HepG2 (cell line): ENCODE data around the gene PTPRU. TPM values are rescaled to one million over a fixed set of nuclear protein-coding genes. Genes with fewer than 3 reads are reported as not detected.

Experiments
- ATAC-seq: fragments of 200-7000 bp; cut with Tn5 transposase; 3 replicates; pipeline ENCODE4 v1.9.1; 2020; ENCODE audit warnings: mild to moderate bottlenecking, moderate library complexity
- BruUV-seq: library from RNA; stranded (reverse); fragments of 400-500 nt; replicated peaks from 2 replicates; lab custom pipeline; 2021; lab: Mats Ljungman, UMichigan
- CTCF ChIA-PET: fragments of 300-600 bp; formaldehyde crosslinking; extraction: SDS; loops from one replicate; lab custom pipeline; 2021; ENCODE audit warnings: low total read pairs, inconsistent platforms, low intra/inter-chr PET ratio; lab: Yijun Ruan, JAX
- POLR2A ChIA-PET: fragments of 350-600 bp; sonication (Branson Sonifier 250); formaldehyde crosslinking; loops from one replicate; lab custom pipeline; 2020; ENCODE audit warnings: antibody characterized with exemption, inconsistent platforms; lab: Yijun Ruan, JAX
- DNase-seq: peaks from one replicate; pipeline ENCODE4 v3.0.0-alpha.2; 2015; ENCODE audit warnings: low spot score
- FAIRE-seq: peaks from 3 replicates; lab custom pipeline; 2011; peaks lifted over from hg19 to GRCh38; lab: Jason Lieb, UNC
- H2AFZ ChIP-seq: one replicate; pipeline ENCODE4 v1.6.1; 2011; ENCODE audit warnings: low read length, inconsistent platforms
- H3K27ac ChIP-seq: fragments of 300-600 bp; 3 replicates; pipeline ENCODE4 v1.8.0; 2011; ENCODE audit warnings: mixed run types, mild to moderate bottlenecking, mixed read lengths, low read length, inconsistent platforms; ENCODE audit not compliant: insufficient read depth; ENCODE audit errors: extremely low read length
- H3K27me3 ChIP-seq, 2 experiments: fragments of 200-600 bp in 1 of 2; 2 replicates in 1 of 2; 3 replicates in 1 of 2; pipeline versions ENCODE4 v1.6.0 to v1.8.0; 2011; ENCODE audit warnings: low read length in 2 of 2, mild to moderate bottlenecking in 2 of 2, moderate library complexity in 2 of 2, inconsistent platforms in 1 of 2; ENCODE audit not compliant: insufficient read depth in 2 of 2, control insufficient read depth in 1 of 2
- H3K36me3 ChIP-seq, 2 experiments: fragments of 200-600 bp in 1 of 2; replicated peaks in 1 of 2; 2 replicates in 1 of 2; 3 replicates in 1 of 2; pipeline versions ENCODE4 v1.5.1 to v1.8.0; 2011; ENCODE audit warnings: low read length in 2 of 2, inconsistent platforms in 1 of 2; ENCODE audit not compliant: insufficient read depth in 2 of 2, control insufficient read depth in 1 of 2
- H3K4me1 ChIP-seq: 2 replicates; pipeline ENCODE4 v1.5.1; 2012; ENCODE audit warnings: low read length, inconsistent platforms; ENCODE audit not compliant: insufficient read depth
- H3K4me2 ChIP-seq: 2 replicates; pipeline ENCODE4 v1.6.0; 2011; ENCODE audit warnings: low read depth, low read length, inconsistent platforms
- H3K4me3 ChIP-seq, 3 experiments: fragments of 200-600 bp in 1 of 3; sonication (generic), shearing (Covaris generic) in 1 of 3; replicated peaks in 1 of 3; 2 replicates each; pipeline ENCODE4 v1.5.1; 2011 to 2016; ENCODE audit warnings: low read length in 3 of 3, inconsistent platforms in 2 of 3, low read depth in 2 of 3, mild to moderate bottlenecking in 2 of 3, control low read depth in 1 of 3, mixed read lengths in 1 of 3; ENCODE audit not compliant: insufficient read depth in 1 of 3
- H3K79me2 ChIP-seq: one replicate; pipeline ENCODE4 v1.6.1; 2011; ENCODE audit warnings: low read length, inconsistent platforms; ENCODE audit not compliant: insufficient read depth
- H3K9ac ChIP-seq: 2 replicates; pipeline ENCODE4 v1.6.0; 2011; ENCODE audit warnings: mild to moderate bottlenecking, low read depth, low read length, inconsistent platforms; ENCODE audit not compliant: insufficient read depth
- H3K9me3 ChIP-seq: 2 replicates; pipeline ENCODE4 v1.5.1; 2012; ENCODE audit warnings: mild to moderate bottlenecking, low read length
- H4K20me1 ChIP-seq: 2 replicates; pipeline ENCODE4 v1.6.0; 2011; ENCODE audit warnings: inconsistent platforms, mild to moderate bottlenecking, low read length, moderate library complexity; ENCODE audit not compliant: insufficient read depth
- EHMT2 ChIP-seq: fragments of 200-600 bp; sonication (generic); IDR thresholded peaks from 2 replicates; pipeline ENCODE4 v1.7.0; 2017; ENCODE audit warnings: antibody characterized with exemption, low read depth, low read length, borderline replicate concordance
- GMEB1 ChIP-seq: sonication (generic); formaldehyde crosslinking; IDR thresholded peaks from 2 replicates; pipeline ENCODE4 v1.5.1; 2020; ENCODE audit warnings: missing genetic modification reagents, mild to moderate bottlenecking, borderline replicate concordance
- ISX ChIP-seq: sonication (generic); formaldehyde crosslinking; conservative IDR thresholded peaks from 2 replicates; pipeline ENCODE4 v1.5.0; 2020; ENCODE audit warnings: missing genetic modification reagents
- KAT2B ChIP-seq: fragments of 150-350 bp; IDR thresholded peaks from 2 replicates; pipeline ENCODE4 v1.6.1; 2014; ENCODE audit warnings: low read depth, low read length, borderline replicate concordance
- KDM1A ChIP-seq: IDR thresholded peaks from 2 replicates; pipeline ENCODE4 v1.6.1; 2016; ENCODE audit warnings: missing compliant biosample characterization
- NRL ChIP-seq: sonication (generic); formaldehyde crosslinking; IDR thresholded peaks from 2 replicates; pipeline ENCODE4 v1.5.0; 2020; ENCODE audit warnings: missing genetic modification reagents, mild to moderate bottlenecking, moderate library complexity, borderline replicate concordance
- PAF1 ChIP-seq: IDR thresholded peaks from 2 replicates; pipeline ENCODE4 v1.6.1; 2016; ENCODE audit warnings: missing genetic modification reagents, missing compliant biosample characterization
- RXRA ChIP-seq: sonication (generic); formaldehyde crosslinking; IDR thresholded peaks from 2 replicates; pipeline ENCODE4 v1.5.1; 2020; ENCODE audit warnings: missing genetic modification reagents
- THAP9 ChIP-seq: sonication (generic); formaldehyde crosslinking; IDR thresholded peaks from 2 replicates; pipeline ENCODE4; 2020; ENCODE audit warnings: missing genetic modification reagents, mild to moderate bottlenecking, borderline replicate concordance
- ZFY ChIP-seq: sonication (generic); formaldehyde crosslinking; IDR thresholded peaks from 2 replicates; pipeline ENCODE4 v1.4.0; 2020; ENCODE audit warnings: missing genetic modification reagents
- ZNF136 ChIP-seq: sonication (generic); formaldehyde crosslinking; IDR thresholded peaks from 2 replicates; pipeline ENCODE4 v1.8.1; 2022; ENCODE audit warnings: low read depth, mild to moderate bottlenecking, moderate library complexity, missing genetic modification reagents
- ZNF235 ChIP-seq: sonication (generic); formaldehyde crosslinking; IDR thresholded peaks from 2 replicates; pipeline ENCODE4 v1.8.1; 2023; ENCODE audit warnings: mild to moderate bottlenecking, missing genetic modification reagents, borderline replicate concordance
- ZNF280D ChIP-seq: sonication (generic); formaldehyde crosslinking; IDR thresholded peaks from 2 replicates; pipeline ENCODE4 v1.5.1; 2020; ENCODE audit warnings: mild to moderate bottlenecking, missing genetic modification reagents
- ZNF431 ChIP-seq: sonication (generic); formaldehyde crosslinking; IDR thresholded peaks from 2 replicates; pipeline ENCODE4 v1.9.0; 2022; ENCODE audit warnings: missing genetic modification reagents, low read depth, mild to moderate bottlenecking, borderline replicate concordance
- ZNF567 ChIP-seq: sonication (generic); formaldehyde crosslinking; IDR thresholded peaks from 2 replicates; pipeline ENCODE4 v1.8.1; 2023; ENCODE audit warnings: mild to moderate bottlenecking, missing genetic modification reagents, borderline replicate concordance
- ZNF580 ChIP-seq: IDR thresholded peaks from 2 replicates; pipeline ENCODE4 v1.6.1; 2016; ENCODE audit warnings: low read depth, borderline replicate concordance
- ZNF746 ChIP-seq: sonication (generic); formaldehyde crosslinking; IDR thresholded peaks from 2 replicates; pipeline ENCODE4 v1.8.0; 2022; ENCODE audit warnings: mild to moderate bottlenecking, missing genetic modification reagents
- WGBS: methylation state at CpG from one replicate; pipeline ENCODE4 v1.1.6; 2017; ENCODE audit warnings: low lambda C conversion rate; 5-methylcytosine and 5-hydroxymethylcytosine counted together
- in situ Hi-C: cut with HindIII; loops from 2 replicates; pipeline ENCODE4 v1.10.0; 2017; ENCODE audit warnings: low pct_unique_long_range_greater_than_20kb; ENCODE audit not compliant: extremely low pct_ligation_motif_present
- intact Hi-C: fragments of 100-400 bp; cut with micrococcal nuclease; formaldehyde crosslinking; loops from one replicate; pipeline ENCODE4 v1.10.0; 2022; ENCODE audit not compliant: unreplicated experiment
- polyA plus RNA-seq, 8 experiments: library from polyadenylated mRNA; depleted of rRNA in 3 of 8; stranded (reverse) in 7 of 8; unstranded in 1 of 8; fragments of >200 nt; fragmentation: Illumina TruSeq in 4 of 8; extraction: Trizol in 4 of 8; gene quantifications; 2 replicates each; pipeline versions ENCODE4 v1.2.1 to v1.2.3, GENCODE V29; 2011 to 2016; ENCODE audit warnings: low read depth in 4 of 8, missing spikeins in 1 of 8, mixed read lengths in 1 of 8; ENCODE audit not compliant: insufficient read depth in 1 of 8
- total RNA-seq, 5 experiments: library from RNA; depleted of rRNA; stranded (reverse); fragments of >200 nt; fragmentation: Illumina TruSeq; extraction: Trizol; gene quantifications; 2 replicates each; pipeline ENCODE4 v1.2.3, GENCODE V29; 2016; ENCODE audit warnings: low read depth in 1 of 5

PTPRU gene
- total and polyA plus RNA-seq, 2 of the 13 experiments (the other 11 are each of a cell fraction or from before 2014, with no cell fraction given) = 21.6 to 22.3 TPM

GRCh38 chr1:29362764-29363163 is 126.4 kb downstream of the PTPRU start (continued):
- TF ChIP-seq THAP9 (no peak), ZNF235 (no peak), ZNF280D (no peak), KAT2B (no peak), PAF1 (no peak), ZNF567 (CRISPR knock-in tag) (no peak)
- TF ChIP-seq, all 625 proteins: peak for 0

- ATAC-seq = no peak
- in situ Hi-C loops (no loop called here), intact Hi-C loops (no loop called here)
- POLR2A ChIA-PET = no interaction called here
- H3K4me1 ChIP-seq = 0 out of 2 replicates have a peak, but pooled peaks cover under 1% of the 10 kb centered on the region
- H3K4me3 ChIP-seq = no peak overlapping the region
- no peaks in the 10 kb centered on the region for H4K20me1 ChIP-seq
- no peak overlapping the region for H3K9ac ChIP-seq
- FAIRE-seq = no peak
- no peaks in the 10 kb centered on the region for H3K79me2 ChIP-seq
- BruUV-seq = no TSS peak
- peaks cover 3 to 18% of the 10 kb centered on the region in 2 experiments; a peak in 4 of 5 replicates for H3K27me3 ChIP-seq
- H3K27ac ChIP-seq = no peak overlapping the region
- no peak overlapping the region for H3K4me2 ChIP-seq
- H3K36me3 ChIP-seq = no peaks in the 10 kb centered on the region
- no peak overlapping the region for H2AFZ ChIP-seq
- CTCF ChIA-PET = no interaction called here
- no peak for DNase-seq
- H3K9me3 ChIP-seq = no peaks in the 10 kb centered on the region
- WGBS = 7% methylated on average over 3 of the region's 6 CpGs
- no peak for TF ChIP-seq ZNF580 (CRISPR knock-in tag)
- no peak for TF ChIP-seq NRL (CRISPR knock-in tag)
- no peak for TF ChIP-seq EHMT2
- no peak for TF ChIP-seq ISX
- no peak for TF ChIP-seq ZNF136 (CRISPR knock-in tag)
- TF ChIP-seq KDM1A (CRISPR knock-in tag) = no peak
- TF ChIP-seq ZNF431 (CRISPR knock-in tag) = no peak
- TF ChIP-seq ZFY (CRISPR knock-in tag) = no peak
- TF ChIP-seq RXRA (CRISPR knock-in tag) = no peak
- no peak for TF ChIP-seq GMEB1 (CRISPR knock-in tag)
- no peak for TF ChIP-seq ZNF746
Measured at GRCh38 chr1:29363536-29363935, 127.2 kb downstream of the PTPRU start.
